Endothelial cell of umbilical vein (primary cell): ENCODE data around the gene RYR2. TPM values are rescaled to one million over a fixed set of nuclear protein-coding genes. Genes with fewer than 3 reads are reported as not detected.

Experiments used
- BruUV-seq: library from RNA; stranded (reverse); fragments of 400-500 nt; replicated peaks from 2 replicates; lab custom pipeline; 2021; lab: Mats Ljungman, UMichigan
- CTCF ChIA-PET: fragments of 300-600, 350-600 bp; sonication (Branson Sonifier 250); formaldehyde crosslinking; loops from one replicate; lab custom pipeline; 2021; ENCODE audit warnings: antibody characterized with exemption, inconsistent platforms; lab: Charles Lee
- POLR2A ChIA-PET: fragments of 300-600, 350-600 bp; sonication (Branson Sonifier 250); formaldehyde crosslinking; loops from one replicate; lab custom pipeline; 2021; ENCODE audit warnings: antibody characterized with exemption, inconsistent platforms; lab: Charles Lee
- DNase-seq: peaks from one replicate; pipeline ENCODE4 v3.0.0-alpha.2; 2011; ENCODE audit warnings: low read depth, low spot score
- FAIRE-seq: peaks from 2 replicates; lab custom pipeline; 2011; peaks lifted over from hg19 to GRCh38; lab: Jason Lieb, UNC
- H2AFZ ChIP-seq: 2 replicates; pipeline ENCODE4 v1.6.0; 2012; ENCODE audit warnings: low read depth, low read length, control low read depth, inconsistent platforms
- H3K27ac ChIP-seq: 2 replicates; pipeline ENCODE4 v1.5.1; 2011; ENCODE audit warnings: low read depth, mild to moderate bottlenecking, control low read depth, low read length, moderate library complexity; ENCODE audit not compliant: insufficient read depth
- H3K27me3 ChIP-seq, 2 experiments: 2 replicates each; pipeline versions ENCODE4 v1.6.0 to v1.6.1; 2011; ENCODE audit warnings: low read length in 2 of 2, mixed read lengths in 1 of 2; ENCODE audit not compliant: control insufficient read depth in 2 of 2, insufficient read depth in 2 of 2
- H3K36me3 ChIP-seq, 2 experiments: 2 replicates in 1 of 2; 3 replicates in 1 of 2; pipeline ENCODE4 v1.5.1; 2011; ENCODE audit warnings: low read length in 2 of 2, mild to moderate bottlenecking in 1 of 2, moderate library complexity in 1 of 2; ENCODE audit not compliant: control insufficient read depth in 2 of 2, insufficient read depth in 2 of 2; ENCODE audit errors: extremely low read depth in 1 of 2
- H3K4me1 ChIP-seq: 3 replicates; pipeline ENCODE4 v1.5.1; 2011; ENCODE audit warnings: mild to moderate bottlenecking, low read length; ENCODE audit not compliant: control insufficient read depth, insufficient read depth; ENCODE audit errors: extremely low read depth
- H3K4me2 ChIP-seq: 2 replicates; pipeline ENCODE4 v1.6.1; 2011; ENCODE audit warnings: low read length, control low read depth, mixed read lengths; ENCODE audit not compliant: insufficient read depth
- H3K4me3 ChIP-seq, 3 experiments: fragments of 200-600 bp in 1 of 3; sonication (generic), shearing (Covaris generic) in 1 of 3; replicated peaks in 1 of 3; 2 replicates each; pipeline ENCODE4 v1.5.1; 2011 to 2016; ENCODE audit warnings: control low read depth in 3 of 3, low read length in 3 of 3, mild to moderate bottlenecking in 2 of 3, inconsistent platforms in 1 of 3, low read depth in 1 of 3, moderate library complexity in 1 of 3; ENCODE audit not compliant: insufficient read depth in 1 of 3
- H3K79me2 ChIP-seq: 2 replicates; pipeline ENCODE4 v1.6.0; 2012; ENCODE audit warnings: low read length, inconsistent platforms; ENCODE audit not compliant: control insufficient read depth, insufficient read depth
- H3K9ac ChIP-seq: replicated peaks from 2 replicates; pipeline ENCODE3; 2011; ENCODE audit warnings: low read length, control low read depth; ENCODE audit not compliant: insufficient read depth; ENCODE audit errors: extremely low read depth
- H3K9me1 ChIP-seq: replicated peaks from 3 replicates; pipeline ENCODE4 v1.6.0; 2011; ENCODE audit warnings: mild to moderate bottlenecking, low read length; ENCODE audit not compliant: control insufficient read depth, insufficient read depth; ENCODE audit errors: extremely low read depth
- H3K9me3 ChIP-seq: replicated peaks from 2 replicates; pipeline ENCODE4 v1.5.1; 2012; ENCODE audit warnings: low read length, inconsistent platforms; ENCODE audit not compliant: control insufficient read depth, insufficient read depth
- H4K20me1 ChIP-seq: replicated peaks from 2 replicates; pipeline ENCODE3; 2011; ENCODE audit warnings: mild to moderate bottlenecking, low read length; ENCODE audit not compliant: control insufficient read depth, insufficient read depth; ENCODE audit errors: extremely low read depth
- EZH2 ChIP-seq: IDR thresholded peaks from 2 replicates; pipeline ENCODE4 v1.6.1; 2012; ENCODE audit warnings: borderline replicate concordance, low read depth, mild to moderate bottlenecking, moderate library complexity, low read length, inconsistent platforms; ENCODE audit not compliant: severe bottlenecking
- FOS ChIP-seq: IDR thresholded peaks from 2 replicates; pipeline ENCODE4 v1.6.1; 2011; ENCODE audit warnings: mild to moderate bottlenecking, low read length, moderate library complexity, borderline replicate concordance; ENCODE audit not compliant: insufficient read depth
- GATA2 ChIP-seq: IDR thresholded peaks from 2 replicates; pipeline ENCODE4 v1.7.0; 2011; ENCODE audit warnings: low read depth, mild to moderate bottlenecking, moderate library complexity, mixed read lengths, low read length; ENCODE audit not compliant: insufficient read length, insufficient read depth
- JUN ChIP-seq: IDR thresholded peaks from 2 replicates; pipeline ENCODE4 v1.6.1; 2011; ENCODE audit warnings: borderline replicate concordance, low read depth; ENCODE audit not compliant: insufficient read length, insufficient read depth
- MYC ChIP-seq: IDR thresholded peaks from one replicate; pipeline ENCODE4 v1.6.1; 2011; ENCODE audit warnings: mild to moderate bottlenecking, low read depth, low read length
- POLR2AphosphoS5 ChIP-seq: IDR thresholded peaks from 2 replicates; pipeline ENCODE4 v1.6.1; 2012; ENCODE audit warnings: low read depth, mild to moderate bottlenecking, control low read depth, low read length, moderate library complexity; ENCODE audit not compliant: insufficient read depth
- dilution Hi-C: fragments of 300-500 bp; cut with MboI; formaldehyde crosslinking; loops from one replicate; pipeline ENCODE4 v1.15.0; 2019; ENCODE audit warnings: low sequenced_read_pairs; ENCODE audit not compliant: extremely low pct_ligation_motif_present
- intact Hi-C: fragments of 100-400 bp; cut with micrococcal nuclease; formaldehyde crosslinking; loops from one replicate; pipeline ENCODE4 v1.10.0; 2022
- polyA plus RNA-seq, 4 experiments: library from polyadenylated mRNA; depleted of rRNA in 3 of 4; stranded (reverse) in 3 of 4; unstranded in 1 of 4; fragments of >200 nt; gene quantifications; 2 replicates each; pipeline versions ENCODE4 v1.2.1 to v1.2.3, GENCODE V29; 2011 to 2012; ENCODE audit warnings: missing spikeins in 1 of 4
- total RNA-seq: library from RNA; stranded (reverse); gene quantifications from 2 replicates; pipeline ENCODE4 v1.2.3, GENCODE V29; 2021
- TF ChIP-seq, protein P1 (sequence below), 2 donors: IDR thresholded peaks; 1 replicate in 1 of 2; 2 replicates in 1 of 2; pipeline ENCODE4 v1.5.1; 2011; ENCODE audit warnings: low read length in 2 of 2, mild to moderate bottlenecking in 2 of 2, moderate library complexity in 2 of 2, control low read depth in 1 of 2, inconsistent platforms in 1 of 2, low read depth in 1 of 2; ENCODE audit not compliant: insufficient read depth in 1 of 2; ENCODE audit errors: extremely low read depth in 1 of 2

The RYR2 gene
- total and polyA plus RNA-seq, 2 donors (not counting 3 experiments of a cell fraction or from before 2014, with no cell fraction given) = not detected

DNA sequence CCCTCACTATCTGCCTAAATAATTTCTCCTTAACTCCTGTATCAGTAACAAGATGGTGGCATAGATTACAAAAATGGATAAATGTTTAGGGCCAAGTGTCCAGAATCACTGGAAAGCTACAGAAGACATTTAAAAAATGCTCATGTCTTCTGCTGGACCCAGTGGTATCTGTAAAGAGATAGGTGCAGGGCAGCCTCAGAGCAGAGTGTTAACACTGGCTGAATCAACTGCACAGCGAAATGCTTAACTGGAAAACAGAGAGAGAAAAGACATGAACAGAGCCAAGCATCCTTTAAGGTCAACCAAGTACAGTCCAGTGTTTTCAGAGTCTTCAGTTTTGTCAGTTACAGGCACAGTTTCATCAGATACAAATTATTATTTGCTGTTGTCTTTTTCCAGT, 429.4 kb downstream of the RYR2 start:
- dilution Hi-C loops (no loop called here), intact Hi-C loops (no loop called here)
- ChIA-PET POLR2A (no interaction called here), CTCF (no interaction called here)
- FAIRE-seq (no peak), DNase-seq (no peak)
- no peaks in the 10 kb centered on the region for H3K27me3 ChIP-seq
- no peaks in the 10 kb centered on the region for H3K4me1 ChIP-seq
- BruUV-seq = no TSS peak
- no peak overlapping the region for H3K27ac ChIP-seq
- peaks cover 6% of the 10 kb centered on the region for H3K9me3 ChIP-seq
- H3K36me3 ChIP-seq = no peaks in the 10 kb centered on the region
- H3K9ac ChIP-seq = no peak overlapping the region
- no peak overlapping the region for H3K4me3 ChIP-seq
- H3K4me2 ChIP-seq = no peak overlapping the region
- no peaks in the 10 kb centered on the region for H3K79me2 ChIP-seq
- H2AFZ ChIP-seq = no peak overlapping the region
- H4K20me1 ChIP-seq = no peaks in the 10 kb centered on the region
- TF ChIP-seq POLR2AphosphoS5 (no peak), FOS (no peak), MYC (no peak), GATA2 (no peak)
- H3K9me1 ChIP-seq = no peaks in the 10 kb centered on the region

DNA sequence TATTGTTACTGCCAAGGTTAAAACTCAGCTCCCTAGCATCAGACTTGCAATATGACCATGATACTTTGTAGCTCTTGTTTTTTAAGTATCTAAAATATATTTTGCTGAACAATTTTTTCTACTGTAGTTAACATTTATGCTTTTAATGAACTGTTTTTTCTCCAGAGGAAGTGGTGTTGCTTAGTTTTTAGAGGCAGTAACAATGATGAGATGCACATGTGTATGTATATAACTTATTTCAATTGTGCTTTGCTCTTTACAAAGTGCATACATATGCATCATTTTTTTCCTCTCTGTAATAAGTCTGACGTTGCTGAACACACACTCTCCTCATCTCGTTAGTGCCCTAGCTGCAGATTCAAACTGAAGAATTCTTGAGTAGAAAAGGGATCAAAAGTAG, 430.0 kb downstream of the RYR2 start:
- TF ChIP-seq JUN = no peak
- no peak for TF ChIP-seq MYC
- TF ChIP-seq EZH2 = no peak
- TF ChIP-seq, protein P1, sequence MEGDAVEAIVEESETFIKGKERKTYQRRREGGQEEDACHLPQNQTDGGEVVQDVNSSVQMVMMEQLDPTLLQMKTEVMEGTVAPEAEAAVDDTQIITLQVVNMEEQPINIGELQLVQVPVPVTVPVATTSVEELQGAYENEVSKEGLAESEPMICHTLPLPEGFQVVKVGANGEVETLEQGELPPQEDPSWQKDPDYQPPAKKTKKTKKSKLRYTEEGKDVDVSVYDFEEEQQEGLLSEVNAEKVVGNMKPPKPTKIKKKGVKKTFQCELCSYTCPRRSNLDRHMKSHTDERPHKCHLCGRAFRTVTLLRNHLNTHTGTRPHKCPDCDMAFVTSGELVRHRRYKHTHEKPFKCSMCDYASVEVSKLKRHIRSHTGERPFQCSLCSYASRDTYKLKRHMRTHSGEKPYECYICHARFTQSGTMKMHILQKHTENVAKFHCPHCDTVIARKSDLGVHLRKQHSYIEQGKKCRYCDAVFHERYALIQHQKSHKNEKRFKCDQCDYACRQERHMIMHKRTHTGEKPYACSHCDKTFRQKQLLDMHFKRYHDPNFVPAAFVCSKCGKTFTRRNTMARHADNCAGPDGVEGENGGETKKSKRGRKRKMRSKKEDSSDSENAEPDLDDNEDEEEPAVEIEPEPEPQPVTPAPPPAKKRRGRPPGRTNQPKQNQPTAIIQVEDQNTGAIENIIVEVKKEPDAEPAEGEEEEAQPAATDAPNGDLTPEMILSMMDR (IDR thresholded peaks at IDR 0.05; ENCODE audit: extremely low read depth in 1 of 2, insufficient read depth in 1 of 2, low read depth in 1 of 2, low read length in 2 of 2) = no peak
- no peaks in the 10 kb centered on the region for H4K20me1 ChIP-seq
- H3K79me2 ChIP-seq = no peaks in the 10 kb centered on the region
- no peaks in the 10 kb centered on the region for H3K4me1 ChIP-seq
- no peaks in the 10 kb centered on the region for H3K36me3 ChIP-seq
- ChIA-PET CTCF (no interaction called here), POLR2A (no interaction called here)
- intact Hi-C loops = no loop called here
- H3K27me3 ChIP-seq = no peaks in the 10 kb centered on the region
- FAIRE-seq (no peak), DNase-seq (no peak)
- H3K9ac ChIP-seq = no peak overlapping the region
- no peak overlapping the region for H2AFZ ChIP-seq
- peaks cover 6% of the 10 kb centered on the region for H3K9me3 ChIP-seq
- no peaks in the 10 kb centered on the region for H3K9me1 ChIP-seq
- H3K4me3 ChIP-seq = no peak overlapping the region
- no peak overlapping the region for H3K4me2 ChIP-seq
- dilution Hi-C loops = no loop called here
- BruUV-seq = no TSS peak
- no peak overlapping the region for H3K27ac ChIP-seq
